Fibroblast of villous mesenchyme (primary cell): ENCODE data around the gene VWF. TPM values are rescaled to one million over a fixed set of nuclear protein-coding genes. Genes with fewer than 3 reads are reported as not detected.

ENCODE experiments used
- DNase-seq: peaks from one replicate; pipeline ENCODE4 v3.0.0-alpha.2; 2010; ENCODE audit warnings: low read depth
- H3K4me3 ChIP-seq: 2 replicates; pipeline ENCODE4 v1.5.1; 2011; ENCODE audit warnings: low read depth, mild to moderate bottlenecking, low read length
- total RNA-seq: library from RNA; depleted of rRNA; stranded (reverse); fragments of >200 nt; gene quantifications from 2 replicates; pipeline ENCODE4 v1.2.3, GENCODE V29; 2012
- TF ChIP-seq, protein P1 (sequence below): IDR thresholded peaks from 2 replicates; pipeline ENCODE4 v1.5.1; 2012; ENCODE audit warnings: low read depth, mild to moderate bottlenecking, low read length; ENCODE audit not compliant: insufficient read depth

VWF gene
- total RNA-seq, 1 donor: under 0.01 TPM

DNA sequence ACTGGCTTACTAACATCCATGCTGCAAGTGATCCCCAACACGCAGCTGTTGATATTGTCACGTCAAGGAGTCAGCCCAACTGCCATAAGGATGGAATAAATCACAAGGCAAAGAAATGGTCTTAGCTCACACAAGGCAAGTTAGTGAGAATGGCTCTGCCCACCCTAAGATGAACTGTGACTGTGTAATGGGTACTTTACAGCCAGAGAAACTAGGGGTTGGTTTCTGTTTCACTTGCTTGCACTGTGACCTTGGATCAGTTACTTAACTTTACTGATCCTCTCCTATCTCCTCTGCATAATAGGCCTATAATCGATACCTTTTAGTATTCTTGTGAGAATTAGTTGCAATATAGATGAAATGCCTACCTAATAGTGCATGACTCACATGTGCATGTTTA lies 127.2 kb downstream of the VWF start:
- no peak for DNase-seq
- H3K4me3 ChIP-seq: no peak overlapping the region
- TF ChIP-seq, protein P1, sequence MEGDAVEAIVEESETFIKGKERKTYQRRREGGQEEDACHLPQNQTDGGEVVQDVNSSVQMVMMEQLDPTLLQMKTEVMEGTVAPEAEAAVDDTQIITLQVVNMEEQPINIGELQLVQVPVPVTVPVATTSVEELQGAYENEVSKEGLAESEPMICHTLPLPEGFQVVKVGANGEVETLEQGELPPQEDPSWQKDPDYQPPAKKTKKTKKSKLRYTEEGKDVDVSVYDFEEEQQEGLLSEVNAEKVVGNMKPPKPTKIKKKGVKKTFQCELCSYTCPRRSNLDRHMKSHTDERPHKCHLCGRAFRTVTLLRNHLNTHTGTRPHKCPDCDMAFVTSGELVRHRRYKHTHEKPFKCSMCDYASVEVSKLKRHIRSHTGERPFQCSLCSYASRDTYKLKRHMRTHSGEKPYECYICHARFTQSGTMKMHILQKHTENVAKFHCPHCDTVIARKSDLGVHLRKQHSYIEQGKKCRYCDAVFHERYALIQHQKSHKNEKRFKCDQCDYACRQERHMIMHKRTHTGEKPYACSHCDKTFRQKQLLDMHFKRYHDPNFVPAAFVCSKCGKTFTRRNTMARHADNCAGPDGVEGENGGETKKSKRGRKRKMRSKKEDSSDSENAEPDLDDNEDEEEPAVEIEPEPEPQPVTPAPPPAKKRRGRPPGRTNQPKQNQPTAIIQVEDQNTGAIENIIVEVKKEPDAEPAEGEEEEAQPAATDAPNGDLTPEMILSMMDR: no peak

DNA sequence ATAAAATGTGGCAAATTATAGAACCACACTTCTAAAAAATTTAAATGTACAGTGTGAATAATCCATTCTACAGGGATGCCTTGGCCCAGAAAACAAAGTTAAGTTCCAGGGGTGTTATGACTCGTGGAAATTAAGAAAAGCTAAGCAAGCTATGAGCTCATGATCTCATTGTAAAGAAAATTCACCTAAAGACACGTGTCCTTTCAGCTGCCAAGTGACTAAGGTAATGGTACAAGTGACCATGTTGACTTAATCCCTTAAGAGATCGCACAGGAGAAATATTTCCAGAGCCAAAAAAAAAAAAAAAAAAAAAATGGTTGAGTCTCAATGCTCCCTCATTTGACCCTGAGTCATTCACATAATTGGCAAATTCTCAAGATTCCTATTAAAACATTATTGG lies 128.0 kb downstream of the VWF start:
- DNase-seq: no peak
- no peak overlapping the region for H3K4me3 ChIP-seq
- TF ChIP-seq, protein P1: no peak

DNA sequence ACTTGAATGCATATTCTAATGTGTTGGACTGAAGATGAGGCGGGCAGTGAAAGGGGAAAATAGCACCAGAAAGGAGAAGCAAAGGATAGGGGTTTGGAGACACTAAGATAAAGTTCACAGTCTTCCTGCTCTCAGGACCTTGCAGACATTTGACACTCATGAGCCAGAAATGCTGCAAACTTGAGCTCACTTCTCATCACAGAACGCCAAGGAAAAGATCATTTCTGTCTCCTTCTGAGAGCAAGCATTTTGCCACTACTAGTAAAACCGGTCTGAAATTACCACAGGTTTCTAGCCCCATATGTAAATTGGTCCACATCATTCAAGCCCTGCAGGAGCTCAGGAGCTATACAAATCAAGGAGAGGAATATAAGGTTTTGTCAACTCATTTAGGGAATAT lies 134.8 kb downstream of the VWF start:
- H3K4me3 ChIP-seq: no peak overlapping the region
- DNase-seq: no peak
- TF ChIP-seq, protein P1: no peak

DNA sequence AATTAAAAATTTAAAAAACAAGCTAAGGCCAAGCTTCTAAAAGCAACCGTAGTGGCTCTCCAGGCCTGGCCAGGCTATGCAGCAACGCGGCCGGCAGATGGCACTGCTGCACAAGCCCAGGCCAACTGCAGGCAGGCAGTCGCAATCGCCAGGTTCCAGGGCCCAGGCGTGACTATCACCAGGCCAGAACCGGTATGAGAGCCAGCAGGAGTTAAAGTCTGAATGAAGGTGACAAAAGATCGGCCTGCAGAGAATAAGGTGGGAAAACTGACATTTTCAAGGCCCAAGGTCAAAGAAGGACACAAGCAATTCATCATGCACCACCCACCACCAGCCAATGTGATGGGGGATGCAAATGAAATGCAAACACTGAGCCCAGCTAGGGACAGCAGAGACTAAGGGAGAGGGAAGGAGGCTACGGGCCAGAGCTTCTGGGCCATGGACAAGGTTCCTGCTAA lies 135.8 kb downstream of the VWF start:
- TF ChIP-seq, protein P1: peak; percentile 98
- DNase-seq: peak; percentile 73
- H3K4me3 ChIP-seq: no peak overlapping the region

DNA sequence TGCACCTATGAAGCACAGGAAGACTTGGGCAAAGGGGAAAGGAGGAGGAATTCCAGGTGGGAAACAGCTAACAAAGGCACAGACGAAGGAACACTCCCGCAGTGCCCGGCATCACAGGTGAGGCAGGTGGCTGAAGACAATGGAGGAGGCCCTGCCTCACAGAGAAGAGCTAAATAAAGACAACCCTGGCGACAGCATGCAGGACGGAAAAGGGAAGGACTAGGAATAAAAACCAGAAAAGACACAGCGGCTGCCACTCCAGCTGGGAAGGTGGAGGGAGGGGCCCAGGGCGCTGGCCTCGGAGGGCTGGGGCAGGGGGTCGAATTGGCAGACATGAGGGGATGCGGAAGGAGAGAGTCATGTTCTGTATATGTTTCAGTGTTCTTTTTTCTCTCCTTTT lies 136.4 kb downstream of the VWF start:
- no peak for DNase-seq
- TF ChIP-seq, protein P1: no peak
- H3K4me3 ChIP-seq: no peak overlapping the region

DNA sequence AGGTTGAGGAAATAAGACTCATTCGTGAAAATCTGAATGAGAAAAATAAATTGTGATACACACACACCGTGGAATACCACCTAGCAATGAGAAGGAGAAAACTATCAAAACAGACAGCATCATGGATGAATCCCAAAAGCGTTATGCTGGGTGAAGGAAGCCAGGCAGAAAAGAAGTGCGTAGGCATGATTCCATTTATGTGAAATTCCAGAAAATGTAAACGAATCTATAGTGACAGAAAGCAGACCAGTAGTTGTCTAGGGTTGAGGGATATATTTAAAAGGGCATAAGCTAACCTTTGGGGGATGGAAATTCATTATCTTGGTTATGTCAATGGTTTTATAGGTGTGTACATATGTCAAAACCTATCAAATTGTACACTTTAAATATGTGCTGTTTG lies 136.9 kb downstream of the VWF start:
- no peak overlapping the region for H3K4me3 ChIP-seq
- DNase-seq: no peak
- TF ChIP-seq, protein P1: no peak

DNA sequence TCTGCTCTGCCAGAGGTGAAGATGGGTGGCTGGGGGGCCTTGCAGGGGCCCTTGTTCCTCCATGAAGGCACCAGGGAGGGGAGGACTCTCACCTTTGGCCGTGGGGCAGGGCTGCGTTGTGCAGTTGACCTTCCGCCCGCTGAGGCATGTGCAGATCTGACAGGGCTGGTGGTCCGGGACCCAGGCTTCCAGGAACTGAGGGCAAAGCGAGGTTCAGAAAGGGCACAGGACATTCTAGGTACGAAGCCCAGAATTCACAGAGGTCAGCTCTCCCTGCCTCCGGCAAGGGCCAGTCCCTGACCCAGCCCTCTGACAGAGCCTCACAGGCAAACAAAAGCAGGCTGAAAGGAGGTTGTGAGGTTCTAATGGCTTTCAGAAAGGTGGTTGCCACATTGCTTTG lies 139.0 kb downstream of the VWF start:
- H3K4me3 ChIP-seq: no peak overlapping the region
- no peak for DNase-seq

More for the DNA sequence above, 139.0 kb downstream of the VWF start:
- TF ChIP-seq, protein P1: no peak
